ENCODE data around the gene DMD.

DNA sequence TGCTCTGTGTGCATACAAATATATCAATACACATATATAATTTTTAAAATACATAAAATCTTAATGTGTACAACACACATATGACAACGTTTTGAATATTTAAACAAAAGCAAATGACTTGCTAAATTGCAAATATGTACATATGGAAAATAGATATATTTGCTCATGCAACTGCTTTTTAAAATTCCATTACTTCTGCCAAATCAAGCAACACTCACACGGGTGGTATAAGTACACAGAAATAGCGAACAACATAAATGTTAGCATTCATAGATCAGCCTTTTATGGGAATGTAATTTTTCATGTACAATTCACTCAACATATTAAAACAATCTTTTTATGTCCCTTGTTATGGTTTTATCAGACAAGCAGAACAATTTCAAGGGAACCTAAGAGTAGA, 116.3 kb downstream of the DMD start:
- TF ChIP-seq, protein P1, sequence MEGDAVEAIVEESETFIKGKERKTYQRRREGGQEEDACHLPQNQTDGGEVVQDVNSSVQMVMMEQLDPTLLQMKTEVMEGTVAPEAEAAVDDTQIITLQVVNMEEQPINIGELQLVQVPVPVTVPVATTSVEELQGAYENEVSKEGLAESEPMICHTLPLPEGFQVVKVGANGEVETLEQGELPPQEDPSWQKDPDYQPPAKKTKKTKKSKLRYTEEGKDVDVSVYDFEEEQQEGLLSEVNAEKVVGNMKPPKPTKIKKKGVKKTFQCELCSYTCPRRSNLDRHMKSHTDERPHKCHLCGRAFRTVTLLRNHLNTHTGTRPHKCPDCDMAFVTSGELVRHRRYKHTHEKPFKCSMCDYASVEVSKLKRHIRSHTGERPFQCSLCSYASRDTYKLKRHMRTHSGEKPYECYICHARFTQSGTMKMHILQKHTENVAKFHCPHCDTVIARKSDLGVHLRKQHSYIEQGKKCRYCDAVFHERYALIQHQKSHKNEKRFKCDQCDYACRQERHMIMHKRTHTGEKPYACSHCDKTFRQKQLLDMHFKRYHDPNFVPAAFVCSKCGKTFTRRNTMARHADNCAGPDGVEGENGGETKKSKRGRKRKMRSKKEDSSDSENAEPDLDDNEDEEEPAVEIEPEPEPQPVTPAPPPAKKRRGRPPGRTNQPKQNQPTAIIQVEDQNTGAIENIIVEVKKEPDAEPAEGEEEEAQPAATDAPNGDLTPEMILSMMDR (IDR thresholded peaks at IDR 0.05; ENCODE audit: borderline replicate concordance, extremely low read depth, low read length, poor library complexity, severe bottlenecking), result no peak
- TF ChIP-seq EZH2 (IDR thresholded peaks at IDR 0.05; ENCODE audit: borderline replicate concordance, low read depth, low read length, severe bottlenecking), result no peak

Data from DND-41 (cell line).